NOMO-1 treated with DMSO at 0.1 percent for 48 hours (cell line): Measurements from ENCODE around the gene PNPLA3.
A peak's percentile ranks its signal among the peaks of the same experiment; 100 is the strongest.

Source experiments
- DNase-seq: peaks from one replicate; lab custom pipeline; 2025; ENCODE audit not compliant: unreplicated experiment; lab: John Stamatoyannopoulos, UW

The PNPLA3 gene

DNA sequence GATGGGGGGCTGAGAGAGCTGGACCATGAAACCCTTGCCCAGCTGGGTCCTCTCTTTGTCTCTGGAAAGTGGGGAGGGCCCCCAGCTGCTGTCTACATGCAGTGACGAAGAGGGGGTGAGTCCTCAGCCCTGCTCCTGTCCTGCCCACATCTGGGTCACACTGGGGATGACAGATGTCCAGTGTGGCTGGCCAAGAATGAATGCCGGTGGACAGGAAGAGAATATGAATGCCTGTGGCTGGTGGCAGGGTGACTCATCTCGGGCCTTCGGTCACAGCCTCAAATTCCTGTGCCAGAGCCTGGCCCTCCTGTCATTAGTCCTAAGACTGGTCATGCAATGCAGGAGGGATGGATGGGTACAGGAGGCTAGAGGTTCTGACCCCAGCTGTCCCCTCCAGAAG is 2.2 kb upstream of the PNPLA3 start:
- no peak for DNase-seq

DNA sequence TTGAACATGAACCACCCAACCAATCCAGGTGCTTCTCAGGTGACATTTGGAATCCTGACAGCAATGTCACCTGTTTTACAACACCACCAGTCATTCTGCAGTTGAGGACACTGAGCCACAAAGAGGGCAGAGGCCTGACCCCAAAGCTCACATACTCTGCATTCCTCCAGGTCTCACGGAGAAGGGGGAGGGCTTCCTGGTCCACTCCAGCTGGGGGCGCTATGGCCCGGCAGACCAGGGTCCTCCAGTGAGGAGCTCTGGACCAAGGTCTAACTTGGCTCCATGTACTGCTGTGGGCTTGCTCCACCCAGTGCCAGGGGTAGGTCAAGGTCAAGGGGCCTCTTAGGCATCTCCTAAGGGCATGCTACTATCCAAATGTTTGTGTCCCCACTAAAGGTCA is 1.5 kb upstream of the PNPLA3 start:
- DNase-seq: no peak

DNA sequence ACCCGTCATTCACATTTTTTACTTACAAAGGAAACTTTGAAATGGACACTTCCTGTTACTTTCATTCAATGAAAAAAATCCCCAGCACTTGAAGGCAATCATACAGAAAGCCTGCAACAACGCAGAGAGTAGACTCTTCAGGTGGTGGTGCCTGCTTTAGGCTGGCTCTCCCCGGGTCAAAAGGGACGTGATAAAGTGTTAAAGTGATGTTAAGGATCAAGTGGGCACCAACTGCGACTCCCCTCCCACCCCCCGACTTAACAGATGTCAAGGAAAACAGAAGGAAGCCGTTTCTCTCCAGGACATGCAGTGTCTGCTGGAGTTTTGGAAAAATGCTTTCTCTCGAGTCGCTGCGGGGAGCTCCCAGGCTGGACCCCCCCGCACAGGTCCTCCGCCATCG is 414 bp upstream of the PNPLA3 start:
- DNase-seq: peak; percentile 52

DNA sequence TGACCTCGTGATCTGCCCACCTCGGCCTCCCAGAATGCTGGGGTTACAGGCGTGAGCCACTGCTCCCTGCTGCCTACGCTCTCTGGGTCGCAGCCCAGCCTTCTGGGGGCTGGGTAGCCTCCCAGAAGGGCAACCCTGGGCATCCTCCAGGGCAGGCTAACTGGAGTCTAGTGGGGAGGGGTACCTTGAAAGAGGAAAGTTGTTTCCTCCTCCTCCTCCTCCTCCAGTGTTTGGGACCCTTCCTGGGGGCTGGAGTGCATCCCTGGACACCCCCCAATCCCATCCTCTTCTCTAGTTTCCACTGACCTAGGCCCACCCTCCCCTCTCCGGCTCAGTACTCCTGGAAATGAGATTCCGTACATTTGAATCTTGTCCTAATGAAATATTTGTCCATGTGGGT is 1.3 kb downstream of the PNPLA3 start:
- no peak for DNase-seq

DNA sequence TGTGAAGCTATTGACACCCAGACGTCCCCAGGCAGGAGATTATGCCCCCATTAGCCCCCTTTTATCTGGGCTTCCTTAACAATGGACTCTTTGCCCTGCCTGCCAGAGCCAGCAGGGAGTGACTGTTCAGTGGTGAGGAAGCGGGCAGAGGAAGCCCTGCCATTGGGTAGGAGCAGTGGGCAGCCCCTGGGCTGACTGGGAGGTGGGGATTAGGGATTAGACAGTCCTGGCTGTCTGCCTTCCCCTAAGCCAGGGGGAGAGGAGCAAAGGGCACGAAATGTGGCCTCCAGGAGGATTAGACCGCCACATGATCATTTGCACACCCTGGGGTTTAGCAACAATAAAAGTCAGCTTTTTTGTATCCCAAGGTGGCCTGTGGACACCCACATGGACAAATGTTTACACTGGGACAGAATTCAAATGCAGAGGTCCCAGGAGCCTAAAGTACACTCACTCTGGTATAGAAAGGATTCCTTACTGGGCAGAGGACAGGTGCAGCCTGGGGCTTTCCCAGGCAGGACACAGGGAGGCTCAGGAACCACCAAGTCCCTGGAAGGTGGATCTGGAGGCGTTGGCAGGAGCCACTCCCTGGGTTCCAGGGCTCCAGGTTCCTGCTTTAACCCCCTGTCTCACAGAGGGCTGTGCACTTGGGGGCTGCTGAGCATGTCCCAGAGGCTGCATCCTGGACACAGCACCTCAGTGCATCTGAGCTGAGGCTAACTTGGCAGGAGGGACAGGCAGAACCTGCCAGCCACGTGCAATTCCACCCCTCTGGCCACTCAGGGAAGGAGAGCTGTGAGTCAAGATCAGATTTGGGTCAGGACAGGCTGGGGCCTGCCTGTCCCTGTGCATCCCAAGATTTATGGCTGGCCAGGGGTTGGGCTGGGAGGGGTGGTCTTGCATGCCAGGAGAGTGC is 2.1 kb downstream of the PNPLA3 start:
- no peak for DNase-seq

DNA sequence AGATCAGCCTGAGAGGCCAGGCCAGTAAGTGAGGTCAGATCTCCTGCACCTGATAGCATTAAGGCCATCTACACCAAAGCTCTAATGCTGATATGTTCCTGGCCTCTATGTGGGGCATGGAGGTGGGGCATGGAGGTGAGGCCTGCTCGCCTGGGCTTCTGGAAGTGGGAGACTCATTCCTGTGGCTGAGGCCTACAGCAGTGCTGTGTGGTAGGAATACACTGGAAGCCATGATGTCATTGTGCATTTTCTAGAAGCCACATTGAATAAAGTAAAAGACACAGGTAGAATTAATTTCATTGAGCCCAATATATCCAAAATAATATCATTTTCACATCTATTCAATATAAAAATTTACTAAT is 2.7 kb downstream of the PNPLA3 start:
- no peak for DNase-seq

DNA sequence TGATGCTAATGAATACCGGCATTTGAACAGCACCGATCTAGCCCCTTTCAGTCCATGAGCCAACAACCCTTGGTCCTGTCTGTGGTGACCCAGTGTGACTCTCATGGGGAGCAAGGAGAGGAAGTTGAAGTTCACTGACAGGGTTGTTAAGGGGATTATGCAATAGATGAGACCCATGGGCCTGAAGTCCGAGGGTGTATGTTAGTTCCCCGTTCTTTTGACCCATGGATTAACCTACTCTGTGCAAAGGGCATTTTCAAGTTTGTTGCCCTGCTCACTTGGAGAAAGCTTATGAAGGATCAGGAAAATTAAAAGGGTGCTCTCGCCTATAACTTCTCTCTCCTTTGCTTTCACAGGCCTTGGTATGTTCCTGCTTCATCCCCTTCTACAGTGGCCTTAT is 4.9 kb downstream of the PNPLA3 start:
- DNase-seq: peak; percentile 81

DNA sequence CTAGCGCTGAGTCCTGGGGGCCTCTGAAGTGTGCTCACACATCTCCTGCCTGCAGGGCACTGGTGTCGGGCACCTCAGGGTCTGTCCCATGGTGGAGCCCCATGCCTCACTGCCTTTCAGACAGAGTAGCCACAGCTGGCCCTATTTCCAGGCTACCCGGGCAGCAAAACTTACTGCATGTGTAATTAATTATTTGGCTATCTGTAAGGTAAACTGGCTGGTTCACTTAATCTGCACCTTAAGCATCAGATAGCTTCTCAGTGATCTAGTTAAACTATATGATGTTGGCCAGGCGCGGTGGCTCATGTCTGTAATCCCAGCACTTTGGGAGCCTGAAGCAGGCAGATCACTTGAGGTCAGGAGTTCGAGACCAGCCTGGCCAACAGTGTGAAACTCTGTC is 5.3 kb downstream of the PNPLA3 start:
- no peak for DNase-seq

DNA sequence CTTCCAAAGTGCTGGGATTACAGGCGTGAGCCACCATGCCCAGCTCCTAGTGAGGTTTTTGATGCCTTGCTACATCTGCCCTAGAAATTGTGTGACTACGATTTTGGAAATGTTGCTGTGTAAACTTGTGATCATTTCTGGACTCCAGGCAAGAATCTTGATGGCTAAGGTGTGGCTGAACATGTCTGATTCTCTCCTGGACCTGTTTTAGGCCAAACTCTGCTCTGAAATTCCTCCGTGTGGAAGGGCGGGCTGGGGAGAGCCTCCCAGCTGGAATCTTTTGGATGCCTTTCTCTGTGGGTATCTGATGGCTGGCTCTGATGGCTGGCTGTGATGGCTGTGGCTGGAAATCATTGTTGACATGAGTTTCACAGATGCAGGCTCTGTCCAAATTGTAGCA is 8.2 kb downstream of the PNPLA3 start:
- no peak for DNase-seq

DNA sequence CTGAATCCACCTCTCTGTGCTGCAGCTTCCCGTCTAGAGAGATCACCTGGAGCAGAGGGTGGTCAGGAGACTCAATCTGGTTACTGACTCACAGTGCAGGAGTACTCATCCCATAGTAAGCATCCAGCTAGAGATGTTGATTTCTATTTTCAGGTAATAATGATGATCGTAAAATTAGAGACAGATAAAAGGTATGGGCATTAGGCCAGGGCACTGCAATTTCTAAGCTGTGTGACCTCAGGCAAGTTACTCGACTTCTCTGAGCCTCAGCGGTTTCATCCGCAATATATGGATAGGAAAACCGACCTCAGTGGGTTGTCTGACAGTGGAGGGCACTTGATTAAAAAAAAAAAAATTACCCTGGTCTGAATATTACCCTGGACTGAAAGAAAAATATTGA is 17.8 kb downstream of the PNPLA3 start:
- DNase-seq: no peak

DNA sequence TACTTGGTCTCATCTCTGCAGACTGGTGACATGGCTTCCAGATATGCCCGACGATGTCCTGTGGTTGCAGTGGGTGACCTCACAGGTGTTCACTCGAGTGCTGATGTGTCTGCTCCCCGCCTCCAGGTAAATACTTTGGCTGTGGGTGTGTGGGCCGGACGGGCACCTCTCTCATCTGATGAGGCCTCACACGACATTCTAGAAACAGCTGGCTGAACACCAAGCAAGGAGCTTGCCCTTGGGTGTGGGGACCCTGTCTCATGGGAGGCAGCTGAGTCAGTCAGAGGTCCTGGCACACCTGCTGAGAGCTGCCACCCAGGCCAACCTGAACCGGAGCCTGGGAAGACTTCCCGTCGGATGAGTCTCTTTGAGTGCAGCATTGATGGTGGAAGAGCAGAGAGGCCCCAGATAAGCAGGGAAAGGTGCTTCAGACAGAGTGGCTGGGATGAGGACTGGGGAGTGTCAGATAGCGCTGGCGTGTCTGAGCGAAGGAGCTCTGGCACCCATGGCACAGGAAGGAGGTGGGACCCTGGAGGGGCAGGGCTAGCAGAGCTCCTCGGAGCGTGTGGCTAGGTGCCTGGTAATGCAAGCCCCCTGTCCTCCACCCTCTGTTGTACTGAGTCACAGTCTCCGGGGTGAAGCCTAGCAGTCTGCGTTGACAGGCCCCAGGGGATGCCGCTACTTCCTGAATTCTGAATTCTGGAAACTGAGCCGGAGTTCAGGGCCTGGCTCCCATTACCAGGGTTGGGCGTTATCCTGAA is 21.2 kb downstream of the PNPLA3 start:
- no peak for DNase-seq

DNA sequence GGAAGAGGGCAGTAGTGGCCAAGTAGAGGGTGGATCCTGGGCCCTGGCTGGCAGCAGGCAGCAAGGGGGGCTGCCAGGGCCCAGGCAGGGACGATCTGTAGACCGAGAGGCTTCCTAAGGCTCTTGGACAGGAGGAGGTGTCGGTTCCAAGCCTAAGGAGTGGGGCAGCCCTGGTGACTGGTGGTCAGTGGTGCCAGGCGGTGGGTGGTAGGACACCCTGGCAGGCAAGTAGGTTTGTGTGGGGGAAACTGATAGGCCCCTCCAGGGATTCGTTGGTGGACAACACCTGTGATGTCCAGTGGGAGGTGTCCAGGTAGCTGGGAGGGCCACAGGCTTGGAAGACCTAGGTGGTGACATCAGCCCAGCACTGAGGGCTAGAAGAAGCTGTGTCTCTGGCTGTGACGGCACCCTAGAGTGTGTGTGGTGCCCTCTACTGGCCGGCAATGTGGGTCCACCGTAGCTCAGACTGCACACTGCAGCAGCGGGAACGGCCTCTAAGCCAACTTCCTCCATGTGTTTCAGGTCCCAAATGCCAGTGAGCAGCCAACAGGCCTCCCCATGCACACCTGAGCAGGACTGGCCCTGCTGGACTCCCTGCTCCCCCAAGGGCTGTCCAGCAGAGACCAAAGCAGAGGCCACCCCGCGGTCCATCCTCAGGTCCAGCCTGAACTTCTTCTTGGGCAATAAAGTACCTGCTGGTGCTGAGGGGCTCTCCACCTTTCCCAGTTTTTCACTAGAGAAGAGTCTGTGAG is 22.2 kb downstream of the PNPLA3 start:
- DNase-seq: peak; percentile 75

DNA sequence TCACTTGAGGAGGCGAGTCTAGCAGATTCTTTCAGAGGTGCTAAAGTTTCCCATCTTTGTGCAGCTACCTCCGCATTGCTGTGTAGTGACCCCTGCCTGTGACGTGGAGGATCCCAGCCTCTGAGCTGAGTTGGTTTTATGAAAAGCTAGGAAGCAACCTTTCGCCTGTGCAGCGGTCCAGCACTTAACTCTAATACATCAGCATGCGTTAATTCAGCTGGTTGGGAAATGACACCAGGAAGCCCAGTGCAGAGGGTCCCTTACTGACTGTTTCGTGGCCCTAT is 22.7 kb downstream of the PNPLA3 start:
- no peak for DNase-seq

DNA sequence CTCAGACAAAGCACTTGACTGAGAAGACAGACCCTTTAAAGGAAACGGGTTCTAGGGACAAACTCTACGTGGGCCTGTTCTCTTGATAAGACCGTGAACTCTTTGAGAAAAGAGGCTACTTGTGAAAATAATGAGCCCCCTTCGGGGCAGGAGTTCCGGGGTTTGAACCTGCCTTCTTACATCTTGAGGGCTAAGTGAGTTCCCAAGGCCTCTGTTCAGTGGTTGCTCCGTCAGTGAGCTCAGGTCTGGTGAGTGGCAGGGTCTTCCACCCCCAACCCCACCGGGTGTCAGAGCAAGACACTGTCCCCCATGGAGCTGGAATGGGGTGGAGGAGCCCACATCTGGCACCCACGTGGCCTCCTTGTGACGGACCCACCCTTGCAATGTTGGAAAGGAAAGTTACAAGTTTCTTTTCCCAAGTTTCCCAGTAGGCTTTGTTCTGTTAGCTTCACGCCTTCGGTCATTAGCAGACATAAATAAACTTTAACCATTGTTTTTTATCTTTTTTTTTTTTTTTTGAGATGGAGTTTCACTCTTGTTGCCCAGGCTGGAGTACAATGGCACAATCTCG is 25.3 kb downstream of the PNPLA3 start:
- no peak for DNase-seq

DNA sequence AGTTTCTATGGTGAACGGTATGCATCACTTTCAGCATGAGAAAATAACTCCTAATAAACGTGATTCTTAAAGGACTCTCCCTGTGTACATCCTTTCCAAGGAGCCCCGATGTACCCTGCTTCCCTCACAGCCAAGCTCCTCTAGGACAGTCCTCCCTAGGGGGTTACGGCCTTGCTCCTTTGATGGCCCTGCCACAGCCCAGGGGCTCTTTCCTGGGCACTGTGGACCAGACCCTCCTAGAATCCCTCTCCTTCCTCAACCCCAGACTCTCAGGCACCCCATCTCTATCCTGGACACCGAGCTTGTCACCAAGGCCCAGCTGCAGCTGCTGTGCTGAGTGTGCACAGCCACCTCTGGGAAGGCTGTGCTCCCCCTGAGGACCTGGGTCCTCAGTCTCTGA is 27.8 kb downstream of the PNPLA3 start:
- no peak for DNase-seq

DNA sequence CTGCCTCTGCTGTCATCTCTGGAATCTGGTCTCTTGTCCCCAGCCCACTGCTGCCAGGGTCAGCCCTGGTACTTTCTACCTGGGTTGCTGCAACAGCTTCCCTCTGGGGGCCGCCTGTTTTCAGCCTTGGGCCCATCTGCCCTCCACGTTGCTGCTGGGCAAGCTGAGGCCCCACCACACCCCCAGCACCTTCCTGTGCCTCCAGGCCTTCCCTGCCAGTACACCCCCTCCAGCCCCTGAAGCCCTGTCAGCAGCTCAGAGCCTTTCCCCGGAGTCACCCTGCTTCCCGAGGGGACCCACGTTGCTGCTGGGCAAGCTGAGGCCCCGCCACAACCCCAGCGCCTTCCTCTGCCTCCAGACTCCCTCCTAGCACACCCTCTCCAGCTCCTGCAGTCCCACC is 28.4 kb downstream of the PNPLA3 start:
- no peak for DNase-seq

DNA sequence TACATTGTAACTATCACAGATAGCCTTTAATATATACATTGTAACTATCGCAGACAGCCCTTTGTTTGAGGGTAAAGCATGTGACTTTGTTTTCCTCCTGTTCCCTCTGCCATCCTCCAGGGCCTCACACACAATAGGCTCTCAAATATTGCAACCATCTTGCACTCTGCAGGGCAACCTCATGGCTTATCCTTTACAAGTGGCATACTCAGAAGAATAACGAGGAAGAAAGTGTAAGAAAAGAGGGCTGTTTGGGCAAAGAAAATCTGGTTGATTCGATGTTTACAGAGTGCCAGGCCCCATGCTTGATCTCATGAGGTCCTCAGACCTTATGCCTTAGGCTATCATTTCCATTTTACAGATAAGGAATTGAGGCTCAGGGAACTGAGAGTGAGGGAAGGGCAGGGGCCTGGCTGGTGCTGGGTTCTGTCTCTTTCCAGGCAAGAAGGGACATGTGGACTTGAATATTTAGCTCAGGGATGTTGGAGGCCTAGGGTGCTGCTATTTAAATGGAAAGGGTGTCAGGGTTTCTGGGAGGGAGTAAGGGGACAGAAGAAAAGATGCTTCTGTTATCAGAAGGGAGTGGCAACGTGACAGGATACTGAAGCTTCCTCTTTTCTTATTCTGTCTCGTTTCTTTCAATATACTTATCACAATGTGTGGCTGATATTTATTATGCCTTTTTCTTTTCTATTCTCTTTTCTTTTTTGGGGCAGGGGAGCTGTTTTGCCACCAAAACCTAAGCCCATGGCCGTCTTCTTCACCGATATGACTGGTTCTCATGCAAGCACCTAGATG is 30.6 kb downstream of the PNPLA3 start:
- DNase-seq: peak; percentile 44

DNA sequence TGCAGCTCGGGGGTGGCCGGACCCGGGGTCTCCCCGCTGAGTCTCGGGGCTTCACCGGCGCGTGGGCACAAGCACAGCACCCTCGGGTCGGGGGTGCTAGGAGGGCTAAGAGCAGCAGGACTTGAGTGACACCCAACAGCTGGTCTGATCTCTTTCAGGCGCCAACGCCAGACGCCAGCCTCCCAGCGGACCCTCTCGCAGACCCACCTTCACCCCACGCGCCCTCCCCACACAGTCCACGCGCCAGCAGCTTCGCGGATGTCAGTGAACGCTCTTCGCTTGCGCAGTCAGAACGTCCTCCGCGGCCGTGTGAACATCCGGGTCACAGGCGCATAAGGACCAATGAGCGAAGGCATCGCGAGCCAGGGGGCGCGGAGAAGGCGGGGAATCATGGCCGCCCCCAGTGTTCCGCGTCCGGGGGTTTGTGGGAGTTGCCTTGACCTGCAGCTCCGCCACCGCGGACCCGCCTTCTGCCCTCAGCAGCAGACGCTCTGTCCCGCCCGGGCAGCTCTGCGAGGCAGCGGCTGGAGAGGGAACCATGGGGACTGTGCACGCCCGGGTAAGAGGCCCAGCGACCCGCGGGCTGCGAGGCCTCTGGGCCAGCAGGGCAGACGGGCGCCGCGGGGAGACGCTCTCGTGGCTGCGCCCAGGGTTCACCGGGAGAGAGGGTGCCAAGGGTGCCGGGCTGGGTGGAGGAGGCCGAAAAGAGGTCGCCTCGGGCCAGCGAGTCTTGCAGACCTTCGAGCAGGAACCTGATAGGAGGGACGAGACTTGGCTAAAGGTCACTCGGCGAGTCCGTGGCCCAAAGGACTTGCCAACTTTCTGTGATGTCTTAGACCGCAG is 31.7 kb downstream of the PNPLA3 start, which contains the start of gene SAMM50:
SAMM50 (plus strand) TSS at position 403 of the 843 bp plus-strand sequence; CDS start at position 539, 136 bp downstream.
- peak; percentile 91 for DNase-seq

DNA sequence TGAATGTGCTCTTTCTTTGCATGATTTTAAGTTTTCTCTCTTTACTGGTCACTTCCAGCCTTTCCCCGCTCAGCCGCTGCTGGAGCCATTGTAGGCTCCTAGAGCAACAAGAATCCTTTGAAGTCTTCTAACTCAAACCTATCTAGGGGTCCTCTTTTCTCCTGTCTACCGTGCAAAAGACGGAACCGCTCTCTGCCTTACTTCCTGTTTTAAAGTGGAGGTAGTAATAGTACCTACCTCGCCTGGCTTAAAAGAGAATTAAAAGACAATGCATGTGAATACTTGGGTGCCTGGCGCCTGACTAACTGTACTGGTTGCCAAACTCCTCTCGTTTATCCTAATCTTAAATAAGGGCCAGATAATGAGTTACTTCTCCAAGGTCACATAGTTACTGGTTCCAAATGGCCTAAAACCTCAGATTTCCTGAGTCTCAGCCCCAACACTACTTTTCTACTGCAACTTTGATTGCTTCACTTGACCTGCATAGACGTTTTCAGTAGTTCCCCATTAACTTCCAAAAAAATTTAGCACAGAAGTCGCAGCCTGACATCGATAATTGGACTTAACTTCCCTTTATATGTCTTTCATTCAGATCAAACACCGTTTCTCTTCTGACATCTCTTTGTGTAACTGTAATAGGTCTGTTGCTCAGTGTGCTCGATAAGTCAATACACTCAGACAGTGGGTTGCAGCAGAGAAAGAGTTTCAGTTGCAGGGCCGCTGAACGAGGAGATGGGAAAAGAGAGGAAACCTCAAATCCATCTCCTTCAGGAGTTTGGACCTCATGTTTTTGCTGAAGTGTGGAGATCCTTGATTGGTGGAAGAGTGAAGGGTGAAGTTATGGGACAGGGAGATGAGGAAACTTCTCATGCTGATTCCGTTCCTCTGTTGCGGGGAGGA is 32.5 kb downstream of the PNPLA3 start:
- DNase-seq: peak; percentile 75
